Fibroblast of lung (primary cell): ENCODE results near the gene KCNC3. TPM values are rescaled to one million over a fixed set of nuclear protein-coding genes. Genes with fewer than 3 reads are reported as not detected.
"Not testable (repeated sequence)": the region's sequence is repeated elsewhere in the genome, so short reads cannot be mapped to it uniquely, and the experiment has no call there.

Source experiments
- DNase-seq, 2 donors: peaks; one replicate each; pipeline versions ENCODE4 v3.0.0 to v3.0.0-alpha.2; 2010; ENCODE audit warnings: low read depth in 2 of 2
- H2AFZ ChIP-seq: 2 replicates; pipeline ENCODE4 v1.5.1; 2012; ENCODE audit warnings: low read length, control low read depth, inconsistent platforms
- H3K27ac ChIP-seq: 2 replicates; pipeline ENCODE4 v1.5.1; 2011; ENCODE audit warnings: low read length, control low read depth; ENCODE audit not compliant: insufficient read depth
- H3K27me3 ChIP-seq: 2 replicates; pipeline ENCODE4 v1.5.1; 2011; ENCODE audit warnings: mild to moderate bottlenecking, low read length; ENCODE audit not compliant: control insufficient read depth, insufficient read depth
- H3K36me3 ChIP-seq: 2 replicates; pipeline ENCODE4 v1.5.1; 2011; ENCODE audit warnings: low read length; ENCODE audit not compliant: control insufficient read depth, insufficient read depth
- H3K4me1 ChIP-seq: 2 replicates; pipeline ENCODE4 v1.5.1; 2011; ENCODE audit warnings: low read length; ENCODE audit not compliant: control insufficient read depth, insufficient read depth; ENCODE audit errors: extremely low read depth
- H3K4me2 ChIP-seq: 2 replicates; pipeline ENCODE4 v1.5.1; 2011; ENCODE audit warnings: low read length, control low read depth; ENCODE audit not compliant: insufficient read depth; ENCODE audit errors: extremely low read depth
- H3K4me3 ChIP-seq, 4 experiments: fragments of 200-600 bp in 1 of 4; sonication (generic) in 1 of 4; replicated peaks in 1 of 4; 2 replicates each; pipeline ENCODE4 v1.5.1; 2011 to 2016; ENCODE audit warnings: low read length in 4 of 4, low read depth in 3 of 4, mild to moderate bottlenecking in 3 of 4, control low read depth in 2 of 4, inconsistent platforms in 1 of 4, mixed read lengths in 1 of 4; ENCODE audit not compliant: insufficient read depth in 1 of 4; ENCODE audit errors: control extremely low read depth in 1 of 4
- H3K79me2 ChIP-seq: 2 replicates; pipeline ENCODE4 v1.5.1; 2012; ENCODE audit warnings: mild to moderate bottlenecking, low read length, inconsistent platforms; ENCODE audit not compliant: control insufficient read depth, insufficient read depth
- H3K9ac ChIP-seq: 2 replicates; pipeline ENCODE4 v1.5.1; 2011; ENCODE audit warnings: mild to moderate bottlenecking, low read length, control low read depth; ENCODE audit not compliant: insufficient read depth
- H3K9me3 ChIP-seq: 2 replicates; pipeline ENCODE4 v1.5.1; 2012; ENCODE audit warnings: low read depth, low read length; ENCODE audit not compliant: control insufficient read depth, insufficient read depth
- H4K20me1 ChIP-seq: 2 replicates; pipeline ENCODE4 v1.5.1; 2011; ENCODE audit warnings: low read length; ENCODE audit not compliant: control insufficient read depth, insufficient read depth; ENCODE audit errors: extremely low read depth
- EZH2 ChIP-seq: IDR thresholded peaks from 2 replicates; pipeline ENCODE4 v1.5.1; 2012; ENCODE audit warnings: low read length, control low read depth, mild to moderate bottlenecking; ENCODE audit errors: missing control alignments
- polyA plus RNA-seq, 2 donors: library from polyadenylated mRNA; depleted of rRNA in 1 of 2; stranded (reverse) in 1 of 2; unstranded in 1 of 2; fragments of >200 nt; gene quantifications; 2 replicates each; pipeline ENCODE4 v1.2.1, GENCODE V29; 2011 to 2012; ENCODE audit warnings: missing spikeins in 1 of 2
- total RNA-seq: library from RNA; depleted of rRNA; stranded (reverse); fragments of >200 nt; gene quantifications from 2 replicates; pipeline ENCODE4 v1.2.1, GENCODE V29; 2014
- TF ChIP-seq, protein P1 (sequence below), 2 donors: IDR thresholded peaks in 1 of 2; conservative IDR thresholded peaks in 1 of 2; 1 replicate in 1 of 2; 2 replicates in 1 of 2; pipeline ENCODE4 v1.5.1; 2011 to 2012; ENCODE audit warnings: low read length in 2 of 2, control low read depth in 1 of 2, inconsistent platforms in 1 of 2, low read depth in 1 of 2, mild to moderate bottlenecking in 1 of 2

KCNC3 gene
- total and polyA plus RNA-seq, 2 donors (not counting 1 experiment from before 2014, with no cell fraction given), result under 0.01 to 0.01 TPM

- H3K4me3 ChIP-seq, result no peak overlapping the region
- H3K9me3 ChIP-seq, result no peaks in the 10 kb centered on the region
- no peak overlapping the region for H3K9ac ChIP-seq
- no peak overlapping the region for H3K4me2 ChIP-seq
- DNase-seq, result no peak
- no peaks in the 10 kb centered on the region for H3K4me1 ChIP-seq
- no peaks in the 10 kb centered on the region for H3K79me2 ChIP-seq
- H3K27ac ChIP-seq, result no peak overlapping the region
- no peak overlapping the region for H2AFZ ChIP-seq
- H3K36me3 ChIP-seq, result no peaks in the 10 kb centered on the region
- no peaks in the 10 kb centered on the region for H4K20me1 ChIP-seq
- no peaks in the 10 kb centered on the region for H3K27me3 ChIP-seq
- TF ChIP-seq EZH2, result no peak
- TF ChIP-seq, protein P1, sequence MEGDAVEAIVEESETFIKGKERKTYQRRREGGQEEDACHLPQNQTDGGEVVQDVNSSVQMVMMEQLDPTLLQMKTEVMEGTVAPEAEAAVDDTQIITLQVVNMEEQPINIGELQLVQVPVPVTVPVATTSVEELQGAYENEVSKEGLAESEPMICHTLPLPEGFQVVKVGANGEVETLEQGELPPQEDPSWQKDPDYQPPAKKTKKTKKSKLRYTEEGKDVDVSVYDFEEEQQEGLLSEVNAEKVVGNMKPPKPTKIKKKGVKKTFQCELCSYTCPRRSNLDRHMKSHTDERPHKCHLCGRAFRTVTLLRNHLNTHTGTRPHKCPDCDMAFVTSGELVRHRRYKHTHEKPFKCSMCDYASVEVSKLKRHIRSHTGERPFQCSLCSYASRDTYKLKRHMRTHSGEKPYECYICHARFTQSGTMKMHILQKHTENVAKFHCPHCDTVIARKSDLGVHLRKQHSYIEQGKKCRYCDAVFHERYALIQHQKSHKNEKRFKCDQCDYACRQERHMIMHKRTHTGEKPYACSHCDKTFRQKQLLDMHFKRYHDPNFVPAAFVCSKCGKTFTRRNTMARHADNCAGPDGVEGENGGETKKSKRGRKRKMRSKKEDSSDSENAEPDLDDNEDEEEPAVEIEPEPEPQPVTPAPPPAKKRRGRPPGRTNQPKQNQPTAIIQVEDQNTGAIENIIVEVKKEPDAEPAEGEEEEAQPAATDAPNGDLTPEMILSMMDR (conservative IDR thresholded peaks at IDR 0.05 in 1 of 2, IDR thresholded peaks at IDR 0.05 in 1 of 2; ENCODE audit: low read depth in 1 of 2, low read length in 2 of 2), result no peak
Observed at GRCh38 chr19:50344661-50345318, 15.6 kb upstream of the KCNC3 start.

- TF ChIP-seq, protein P1 (conservative IDR thresholded peaks at IDR 0.05 in 1 of 2, IDR thresholded peaks at IDR 0.05 in 1 of 2; ENCODE audit: low read depth in 1 of 2, low read length in 2 of 2), result no peak
- no peak for TF ChIP-seq EZH2
- DNase-seq, result no peak
- H3K9ac ChIP-seq, result no peak overlapping the region
- no peaks in the 10 kb centered on the region for H3K79me2 ChIP-seq
- H3K27ac ChIP-seq, result no peak overlapping the region
- no peak overlapping the region for H3K4me3 ChIP-seq
- H3K27me3 ChIP-seq, result no peaks in the 10 kb centered on the region
- no peaks in the 10 kb centered on the region for H4K20me1 ChIP-seq
- no peak overlapping the region for H3K4me2 ChIP-seq
- H2AFZ ChIP-seq, result no peak overlapping the region
- no peaks in the 10 kb centered on the region for H3K9me3 ChIP-seq
- no peaks in the 10 kb centered on the region for H3K36me3 ChIP-seq
- H3K4me1 ChIP-seq, result no peaks in the 10 kb centered on the region
Observed at GRCh38 chr19:50341091-50341564, 12.0 kb upstream of the KCNC3 start.

GRCh38 chr19:50340331-50340730, 11.2 kb upstream of the KCNC3 start:
- H3K27ac ChIP-seq, result no peak overlapping the region
- H4K20me1 ChIP-seq, result no peaks in the 10 kb centered on the region
- no peak overlapping the region for H3K4me2 ChIP-seq
- H3K4me1 ChIP-seq, result no peaks in the 10 kb centered on the region
- no peaks in the 10 kb centered on the region for H3K27me3 ChIP-seq
- DNase-seq, result no peak
- no peaks in the 10 kb centered on the region for H3K9me3 ChIP-seq
- H3K9ac ChIP-seq, result no peak overlapping the region
- H3K36me3 ChIP-seq, result no peaks in the 10 kb centered on the region
- TF ChIP-seq EZH2, result no peak
- TF ChIP-seq, protein P1 (conservative IDR thresholded peaks at IDR 0.05 in 1 of 2, IDR thresholded peaks at IDR 0.05 in 1 of 2; ENCODE audit: low read depth in 1 of 2, low read length in 2 of 2), result no peak
- H3K79me2 ChIP-seq, result no peaks in the 10 kb centered on the region
- H2AFZ ChIP-seq, result no peak overlapping the region
- H3K4me3 ChIP-seq, result no peak overlapping the region

GRCh38 chr19:50337031-50337430, 7.9 kb upstream of the KCNC3 start:
- H3K36me3 ChIP-seq, H2AFZ ChIP-seq, H3K4me3 ChIP-seq, H3K27ac ChIP-seq, H4K20me1 ChIP-seq, H3K9ac ChIP-seq, H3K27me3 ChIP-seq, H3K4me2 ChIP-seq, H3K79me2 ChIP-seq, H3K4me1 ChIP-seq, DNase-seq, H3K9me3 ChIP-seq: not testable (repeated sequence)
